ENCODE measurements around the gene AFDN. TPM values are rescaled to one million over a fixed set of nuclear protein-coding genes. Genes with fewer than 3 reads are reported as not detected.

Gene AFDN
- total RNA-seq, 6 donors from 2014 or later = 149 to 517 (median 265) TPM

GRCh38 chr6:167860550-167861226 lies 34.0 kb downstream of the AFDN start:
- no peak for TF ChIP-seq EP300 (IDR thresholded peaks at IDR 0.05)
- no peak for TF ChIP-seq POLR2AphosphoS5 (IDR thresholded peaks at IDR 0.05)
- TF ChIP-seq CTCF (IDR thresholded peaks at IDR 0.05) = no peak
- TF ChIP-seq POLR2A (IDR thresholded peaks at IDR 0.05) = no peak
- DNase-seq (no peak), ATAC-seq (ENCODE audit: low FRiP score in 2 of 2) (no peak)
- Histone ChIP-seq H3K27ac (peak overlapping the region in 1 of 4 donors; percentile 39), H3K36me3 (peaks cover 0 to 4% (median 0%) of the 10 kb centered on the region in 4 donors), H3K27me3 (no peaks in the 10 kb centered on the region), H3K9me3 (no peaks in the 10 kb centered on the region), H3K4me1 (peaks cover 28 to 47% (median 32%) of the 10 kb centered on the region in 4 donors), H3K4me3 (no peak overlapping the region)
- 58 to 72% methylated on average over 4 of the region's 4 CpGs for WGBS, 2 donors

- DNase-seq = no peak
- H3K4me3 ChIP-seq = no peak overlapping the region
- H3K27ac ChIP-seq = no peak overlapping the region
- H3K9me3 ChIP-seq = no peaks in the 10 kb centered on the region
- no peak for ATAC-seq (ENCODE audit: low FRiP score in 2 of 2)
- peaks cover 23 to 39% (median 26%) of the 10 kb centered on the region in 4 donors for H3K4me1 ChIP-seq
- peaks cover 0 to 4% (median 0%) of the 10 kb centered on the region in 4 donors for H3K36me3 ChIP-seq
- TF ChIP-seq POLR2AphosphoS5 (IDR thresholded peaks at IDR 0.05) = no peak
- TF ChIP-seq POLR2A (IDR thresholded peaks at IDR 0.05) = no peak
- no peak for TF ChIP-seq EP300 (IDR thresholded peaks at IDR 0.05)
- TF ChIP-seq CTCF (IDR thresholded peaks at IDR 0.05) = no peak
- no peaks in the 10 kb centered on the region for H3K27me3 ChIP-seq
Measured at GRCh38 chr6:167861424-167861823, 34.7 kb downstream of the AFDN start.

GRCh38 chr6:167863897-167864296 lies 37.2 kb downstream of the AFDN start:
- Histone ChIP-seq H3K4me3 (no peak overlapping the region), H3K27me3 (no peaks in the 10 kb centered on the region), H3K4me1 (peaks cover 11 to 25% (median 16%) of the 10 kb centered on the region in 4 donors), H3K36me3 (peaks cover 0 to 14% (median 7%) of the 10 kb centered on the region in 4 donors), H3K27ac (no peak overlapping the region), H3K9me3 (no peaks in the 10 kb centered on the region)
- TF ChIP-seq POLR2A (IDR thresholded peaks at IDR 0.05) (no peak), POLR2AphosphoS5 (IDR thresholded peaks at IDR 0.05) (no peak), CTCF (IDR thresholded peaks at IDR 0.05) (no peak), EP300 (IDR thresholded peaks at IDR 0.05) (no peak)
- DNase-seq (no peak), ATAC-seq (ENCODE audit: low FRiP score in 2 of 2) (no peak)
- WGBS, 2 donors = 93 to 96% methylated on average over 4 of the region's 4 CpGs

- Histone ChIP-seq H3K27ac (no peak overlapping the region), H3K9me3 (no peaks in the 10 kb centered on the region), H3K4me3 (no peak overlapping the region), H3K36me3 (peaks cover 0 to 23% (median 10%) of the 10 kb centered on the region in 4 donors), H3K27me3 (no peaks in the 10 kb centered on the region), H3K4me1 (peaks cover 0 to 11% (median 3%) of the 10 kb centered on the region in 4 donors)
- 74 to 87% methylated on average over 8 of the region's 8 CpGs for WGBS, 2 donors
- no peak for TF ChIP-seq EP300 (IDR thresholded peaks at IDR 0.05)
- no peak for TF ChIP-seq CTCF (IDR thresholded peaks at IDR 0.05)
- no peak for TF ChIP-seq POLR2A (IDR thresholded peaks at IDR 0.05)
- no peak for TF ChIP-seq POLR2AphosphoS5 (IDR thresholded peaks at IDR 0.05)
- no peak for DNase-seq
- ATAC-seq (ENCODE audit: low FRiP score in 2 of 2) = no peak
Measured at GRCh38 chr6:167866642-167867041, 39.9 kb downstream of the AFDN start.

- peak overlapping the region in 2 of 4 donors; percentile 31 to 32 for H3K27ac ChIP-seq
- no peaks in the 10 kb centered on the region for H3K27me3 ChIP-seq
- no peaks in the 10 kb centered on the region for H3K9me3 ChIP-seq
- H3K4me3 ChIP-seq = no peak overlapping the region
- no peak for TF ChIP-seq POLR2AphosphoS5 (IDR thresholded peaks at IDR 0.05)
- peaks cover 3 to 39% (median 14%) of the 10 kb centered on the region in 4 donors for H3K36me3 ChIP-seq
- peaks cover 0 to 7% (median 1%) of the 10 kb centered on the region in 4 donors for H3K4me1 ChIP-seq
- DNase-seq (no peak), ATAC-seq (ENCODE audit: low FRiP score in 2 of 2) (no peak)
- 60 to 76% methylated on average over 3 of the region's 3 CpGs for WGBS, 2 donors
Measured at GRCh38 chr6:167870321-167870720, 43.6 kb downstream of the AFDN start.

All from upper lobe of left lung (tissue), 6 donors.